C4-2B (cell line): ENCODE measurements around the gene GNS.

Experiments
- ZFX ChIP-seq: fragments of 450-650 bp; IDR thresholded peaks from 2 replicates; pipeline ENCODE4 v1.6.1; 2017
- TF ChIP-seq, protein P1 (sequence below): fragments of 450-650 bp; conservative IDR thresholded peaks from 2 replicates; pipeline ENCODE4 v1.5.1; 2017; ENCODE audit warnings: mild to moderate bottlenecking

DNA sequence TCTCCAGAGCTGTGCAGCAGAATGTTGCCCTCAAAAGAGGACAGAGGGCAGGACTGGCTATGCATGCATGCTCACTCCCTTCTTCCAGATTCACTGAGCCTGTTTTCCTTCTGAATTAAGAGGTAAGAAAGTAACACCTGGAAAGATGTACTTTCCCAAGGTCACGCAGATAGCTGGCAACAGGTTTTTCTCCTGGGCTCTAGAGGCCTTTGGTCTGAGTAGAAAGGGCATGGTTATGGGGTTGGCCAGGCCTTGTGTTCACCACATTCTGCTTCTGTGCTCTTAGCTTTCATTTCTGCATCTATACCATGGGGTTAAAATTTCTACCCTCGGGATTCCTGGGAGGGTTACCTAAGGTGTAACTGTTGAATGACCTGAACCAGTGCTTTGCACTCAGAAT, 91.4 kb downstream of the GNS start:
- TF ChIP-seq, protein P1, sequence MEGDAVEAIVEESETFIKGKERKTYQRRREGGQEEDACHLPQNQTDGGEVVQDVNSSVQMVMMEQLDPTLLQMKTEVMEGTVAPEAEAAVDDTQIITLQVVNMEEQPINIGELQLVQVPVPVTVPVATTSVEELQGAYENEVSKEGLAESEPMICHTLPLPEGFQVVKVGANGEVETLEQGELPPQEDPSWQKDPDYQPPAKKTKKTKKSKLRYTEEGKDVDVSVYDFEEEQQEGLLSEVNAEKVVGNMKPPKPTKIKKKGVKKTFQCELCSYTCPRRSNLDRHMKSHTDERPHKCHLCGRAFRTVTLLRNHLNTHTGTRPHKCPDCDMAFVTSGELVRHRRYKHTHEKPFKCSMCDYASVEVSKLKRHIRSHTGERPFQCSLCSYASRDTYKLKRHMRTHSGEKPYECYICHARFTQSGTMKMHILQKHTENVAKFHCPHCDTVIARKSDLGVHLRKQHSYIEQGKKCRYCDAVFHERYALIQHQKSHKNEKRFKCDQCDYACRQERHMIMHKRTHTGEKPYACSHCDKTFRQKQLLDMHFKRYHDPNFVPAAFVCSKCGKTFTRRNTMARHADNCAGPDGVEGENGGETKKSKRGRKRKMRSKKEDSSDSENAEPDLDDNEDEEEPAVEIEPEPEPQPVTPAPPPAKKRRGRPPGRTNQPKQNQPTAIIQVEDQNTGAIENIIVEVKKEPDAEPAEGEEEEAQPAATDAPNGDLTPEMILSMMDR: no peak
- TF ChIP-seq ZFX: no peak
